HG03135 (cell line): ENCODE data around the gene IFIT1B.

Experiments
- ATAC-seq: cut with Tn5 transposase; IDR thresholded peaks from one replicate; pipeline ENCODE4 v1.9.1; 2021; ENCODE audit warnings: mild to moderate bottlenecking, moderate library complexity; ENCODE audit not compliant: unreplicated experiment

IFIT1B gene

DNA sequence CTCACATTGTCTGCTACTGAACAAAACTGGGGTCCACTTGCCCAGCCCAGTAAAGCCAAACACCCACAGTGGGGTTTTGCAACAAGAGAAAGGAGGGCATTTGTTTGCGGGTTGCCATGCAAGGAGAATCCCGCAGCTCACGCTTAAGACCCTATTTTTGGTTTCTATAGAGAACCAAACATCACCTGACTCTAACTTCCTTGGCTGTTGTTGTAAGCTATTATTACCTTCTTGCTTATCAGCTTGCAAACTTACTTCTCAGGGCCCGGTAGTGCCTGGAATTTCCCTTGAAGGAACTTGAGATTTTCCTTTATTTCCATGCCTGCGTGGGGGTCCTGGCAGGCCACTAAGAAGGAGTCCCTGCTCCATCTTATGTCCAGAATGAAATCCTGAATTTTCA is 29.4 kb upstream of the IFIT1B start:
- ATAC-seq = no peak

- ATAC-seq = no peak
Observed at GRCh38 chr10:89348975-89349374, 28.9 kb upstream of the IFIT1B start.

DNA sequence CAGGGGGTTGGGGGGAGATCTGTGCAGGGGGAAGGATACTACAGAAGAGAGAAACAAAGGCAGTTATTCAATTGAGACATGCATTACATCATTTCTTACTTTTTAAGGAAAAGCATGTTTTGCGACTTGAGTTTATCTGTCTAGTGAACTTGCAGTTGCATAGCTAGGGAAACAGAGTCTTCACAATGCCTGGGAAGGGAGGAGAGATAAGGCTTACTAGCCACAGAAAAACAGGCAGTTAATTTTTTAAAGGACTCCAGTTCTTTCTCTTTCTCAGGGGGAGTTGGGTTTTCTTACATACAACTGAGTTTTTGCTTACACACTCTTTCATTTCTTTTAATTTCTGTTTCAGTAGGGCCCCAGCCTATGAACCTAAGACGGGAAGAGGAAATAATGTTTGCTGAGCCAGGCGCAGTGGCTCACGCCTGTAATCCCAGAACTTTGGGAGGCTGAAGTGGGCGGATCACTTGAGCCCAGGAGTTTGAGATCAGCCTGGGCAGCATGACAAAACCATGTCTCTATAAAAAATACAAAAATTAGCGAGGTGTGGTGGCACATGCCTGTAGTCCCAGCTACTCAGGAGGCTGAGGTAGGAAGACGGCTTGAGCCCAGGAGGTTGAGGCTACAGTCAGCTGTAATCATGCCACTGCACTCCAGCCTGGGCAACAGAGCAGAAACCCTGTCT is 27.1 kb upstream of the IFIT1B start:
- peak; percentile 31 for ATAC-seq

GRCh38 chr10:89351412-89351779 is 26.5 kb upstream of the IFIT1B start:
- peak; percentile 79 for ATAC-seq

DNA sequence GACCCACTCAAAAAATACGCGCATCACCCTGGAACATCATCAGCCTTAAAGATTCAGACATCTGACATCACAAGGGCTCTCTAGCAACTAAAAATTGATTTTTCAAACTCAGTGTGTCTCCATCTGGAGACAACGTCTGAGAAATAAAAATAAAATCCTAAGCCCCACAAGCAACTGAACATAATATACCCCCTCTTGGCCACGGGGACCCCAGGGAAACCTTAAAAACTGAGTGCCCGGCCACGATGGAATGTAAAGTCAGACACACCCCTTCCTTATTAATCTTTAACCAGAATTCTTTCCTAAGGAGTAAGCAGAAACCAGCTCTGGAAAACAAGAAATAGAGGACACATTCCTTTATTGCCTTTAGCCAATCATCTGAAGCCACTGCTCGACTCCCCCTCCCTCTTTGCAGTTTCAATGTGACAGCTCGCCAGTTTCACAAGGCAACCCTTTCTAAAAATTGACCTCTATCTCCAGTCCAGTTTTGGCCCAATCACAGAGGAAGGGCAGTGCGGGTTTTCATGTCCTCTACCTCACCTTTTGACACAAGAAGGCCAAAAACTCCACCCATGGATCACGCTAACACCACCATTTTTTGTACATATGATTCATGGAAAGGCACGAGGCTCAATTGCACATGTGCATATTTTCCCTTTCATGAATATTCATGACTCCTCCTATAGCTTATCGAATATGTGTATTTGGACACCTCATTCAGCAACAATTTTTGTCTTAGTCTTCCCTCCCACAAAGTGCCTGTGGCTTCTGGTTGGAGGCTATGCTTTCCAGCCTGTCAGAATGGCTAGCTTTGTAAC is 25.9 kb upstream of the IFIT1B start:
- ATAC-seq = peak; percentile 34

DNA sequence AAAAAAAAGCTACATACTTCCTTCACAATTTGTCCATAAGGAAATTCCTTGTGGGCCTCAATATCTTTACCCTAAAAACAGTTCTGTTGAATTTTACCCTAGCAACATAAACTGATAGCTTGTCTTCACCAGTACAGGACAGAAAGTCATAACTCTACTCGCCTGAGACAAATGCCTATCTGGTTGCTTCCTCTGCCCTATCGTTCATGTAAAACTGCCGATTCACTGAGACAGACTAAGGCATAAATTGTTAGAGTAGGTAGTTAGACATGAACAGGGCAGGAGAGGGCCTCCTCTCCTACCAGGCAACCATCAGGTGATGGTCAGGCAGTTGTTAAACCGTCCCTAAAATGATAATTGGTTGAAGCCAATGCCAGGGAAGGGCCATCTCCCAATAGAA is 25.1 kb upstream of the IFIT1B start:
- ATAC-seq = no peak

DNA sequence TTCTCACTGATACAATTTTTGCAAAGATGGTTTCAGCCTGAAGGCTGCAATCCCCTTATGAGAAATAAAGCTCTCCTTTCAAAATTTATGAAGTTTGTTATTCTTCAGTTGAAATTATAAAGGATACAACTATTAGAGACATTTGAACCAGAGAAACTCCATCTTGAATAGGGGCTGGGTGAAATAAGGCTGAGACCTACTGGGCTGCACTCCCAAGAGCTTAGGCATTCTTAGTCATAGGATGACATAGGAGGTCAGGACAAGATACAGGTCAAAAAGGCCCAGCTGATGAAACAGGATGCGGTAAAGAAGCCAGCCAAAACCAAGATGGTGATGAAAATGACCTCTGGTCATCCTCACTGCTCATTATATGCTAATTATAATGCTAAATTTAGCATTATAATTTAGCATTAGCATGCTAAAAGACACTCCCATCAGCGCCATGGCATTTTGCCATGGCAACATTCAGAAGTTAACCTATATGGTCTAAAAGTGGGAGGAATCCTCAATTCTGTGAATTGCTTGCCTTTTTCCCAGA is 22.4 kb upstream of the IFIT1B start:
- ATAC-seq = no peak

DNA sequence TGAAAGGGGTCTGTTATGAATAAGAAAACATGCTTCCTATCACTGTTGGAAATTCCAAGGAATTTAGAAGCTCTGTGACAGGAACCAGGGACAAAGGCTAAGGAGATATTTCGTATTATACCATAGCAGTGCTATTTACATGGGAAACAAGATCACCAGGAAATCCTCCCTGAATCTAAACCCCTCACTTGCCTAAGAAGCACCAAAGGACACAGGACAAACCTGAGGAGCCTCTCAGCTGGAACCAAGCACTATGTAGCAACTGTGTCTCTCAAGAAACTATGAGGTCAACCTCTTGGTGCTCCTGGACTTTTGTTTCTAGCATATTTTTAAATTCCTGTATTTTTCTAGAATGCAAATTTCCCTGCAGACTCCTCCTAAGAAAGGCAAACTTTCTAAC is 20.8 kb upstream of the IFIT1B start:
- no peak for ATAC-seq

- ATAC-seq = no peak
Observed at GRCh38 chr10:89357975-89358374, 19.9 kb upstream of the IFIT1B start.

- ATAC-seq = no peak
Observed at GRCh38 chr10:89360157-89360556, 17.7 kb upstream of the IFIT1B start.

- ATAC-seq = no peak
Observed at GRCh38 chr10:89362929-89363328, 14.9 kb upstream of the IFIT1B start.

DNA sequence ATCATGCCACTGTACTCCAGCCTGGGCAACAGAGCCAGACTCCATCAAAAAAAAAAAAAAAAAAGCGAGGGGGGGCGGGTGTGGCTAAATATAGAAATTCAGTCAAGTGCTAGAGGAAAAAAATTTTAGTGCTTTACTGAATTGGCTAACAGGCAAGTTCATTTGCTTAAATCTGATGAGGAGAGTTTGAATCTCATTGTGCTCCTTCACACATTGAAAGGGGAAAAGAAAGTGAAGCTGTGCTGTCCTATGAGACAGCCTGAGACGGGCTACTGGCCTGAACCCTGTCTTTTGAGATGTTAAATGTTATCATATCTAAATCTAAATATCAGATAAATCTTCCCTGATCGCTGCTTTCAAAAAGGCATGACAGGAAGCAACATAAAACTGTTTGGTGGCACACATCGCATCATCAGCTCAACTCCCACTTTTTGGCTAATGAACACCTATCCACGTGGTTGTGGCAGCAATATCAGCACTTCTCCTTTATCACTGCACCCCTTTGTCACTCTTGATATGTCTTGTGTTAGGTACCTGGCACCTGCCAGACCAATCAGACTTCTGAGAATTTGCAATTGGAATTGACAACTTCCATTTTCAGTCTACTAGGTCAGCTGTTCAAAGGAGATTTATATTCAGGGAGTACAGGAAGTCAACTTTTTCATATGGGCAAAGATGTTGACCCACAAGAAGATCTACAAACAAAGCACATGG is 14.0 kb upstream of the IFIT1B start:
- no peak for ATAC-seq

DNA sequence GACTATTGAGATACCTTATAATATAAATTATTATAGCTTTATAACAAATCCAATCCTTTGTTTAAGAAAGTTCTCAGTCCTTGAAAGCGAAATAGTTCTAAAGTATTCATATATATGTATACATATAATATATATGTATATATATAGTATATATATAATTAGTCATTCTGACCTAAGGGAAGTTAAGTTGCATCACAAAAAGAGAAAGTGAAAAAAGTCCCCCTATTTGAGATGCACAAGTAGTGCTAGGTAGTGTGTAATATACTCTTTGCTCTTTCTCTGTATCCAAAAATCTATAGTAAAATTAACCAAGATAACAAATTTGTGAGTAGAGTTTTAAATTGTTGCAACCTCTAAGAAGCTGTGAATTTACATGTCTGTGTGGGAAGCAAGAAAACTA is 13.3 kb upstream of the IFIT1B start:
- ATAC-seq = no peak

GRCh38 chr10:89367529-89367928 is 10.3 kb upstream of the IFIT1B start:
- ATAC-seq = peak; percentile 80

DNA sequence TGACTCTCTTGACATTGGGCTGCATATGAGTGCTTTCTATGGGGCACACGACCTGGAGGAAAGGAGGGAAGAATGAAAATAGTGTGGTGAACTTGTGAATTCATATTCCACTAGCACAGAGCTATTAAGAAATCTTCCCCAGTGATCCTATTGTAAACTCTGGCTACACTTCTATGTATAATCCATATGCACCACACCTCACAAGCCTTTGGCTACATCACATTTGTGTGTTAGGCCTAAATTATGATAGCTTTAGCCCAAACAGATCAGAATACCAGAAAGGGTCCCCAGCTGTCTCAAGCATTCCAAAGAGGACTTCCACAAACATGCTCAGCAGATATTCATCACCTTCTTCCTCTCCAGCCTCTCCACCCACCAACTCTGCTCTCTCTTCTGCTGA is 9.7 kb upstream of the IFIT1B start:
- no peak for ATAC-seq

GRCh38 chr10:89369156-89370105 is 8.4 kb upstream of the IFIT1B start:
- no peak for ATAC-seq

GRCh38 chr10:89371079-89371478 is 6.8 kb upstream of the IFIT1B start:
- no peak for ATAC-seq

- no peak for ATAC-seq
Observed at GRCh38 chr10:89371987-89372386, 5.9 kb upstream of the IFIT1B start.

DNA sequence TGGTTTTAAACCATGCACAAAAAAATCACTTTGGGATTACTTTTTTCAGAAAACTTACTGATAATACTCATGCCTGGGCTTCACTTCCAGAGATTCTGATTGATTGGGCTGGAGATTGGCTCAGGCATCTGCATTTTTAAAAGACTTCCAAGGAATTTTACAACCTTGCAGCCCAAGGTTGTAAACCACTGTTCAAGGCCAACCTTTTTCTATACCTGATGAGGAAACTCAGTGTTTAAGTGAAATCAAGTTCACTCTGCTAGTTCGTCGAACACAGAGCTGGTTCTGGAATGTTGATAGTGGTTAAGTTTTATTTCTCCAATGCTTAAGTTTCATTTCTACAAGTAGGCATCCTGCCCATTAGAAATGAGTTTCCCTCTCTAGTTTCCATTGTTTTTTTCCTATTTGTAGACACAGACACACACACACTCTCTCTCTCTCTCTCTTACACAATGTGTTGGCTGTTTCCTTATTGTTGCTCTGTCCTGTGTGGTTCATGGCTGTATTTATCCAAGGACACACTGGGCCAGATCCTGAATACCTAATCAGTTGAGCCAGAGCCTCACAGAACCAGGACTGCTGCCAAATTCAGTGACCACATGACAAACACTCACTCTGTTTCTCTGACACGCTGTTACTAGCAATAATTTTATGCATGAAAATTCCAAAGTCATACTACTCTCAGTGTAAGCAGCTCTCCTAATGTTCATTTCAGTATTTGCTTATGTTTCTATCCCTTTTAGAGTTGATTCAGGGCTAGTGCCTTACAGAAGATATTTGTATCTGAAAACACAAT is 3.7 kb upstream of the IFIT1B start:
- no peak for ATAC-seq

DNA sequence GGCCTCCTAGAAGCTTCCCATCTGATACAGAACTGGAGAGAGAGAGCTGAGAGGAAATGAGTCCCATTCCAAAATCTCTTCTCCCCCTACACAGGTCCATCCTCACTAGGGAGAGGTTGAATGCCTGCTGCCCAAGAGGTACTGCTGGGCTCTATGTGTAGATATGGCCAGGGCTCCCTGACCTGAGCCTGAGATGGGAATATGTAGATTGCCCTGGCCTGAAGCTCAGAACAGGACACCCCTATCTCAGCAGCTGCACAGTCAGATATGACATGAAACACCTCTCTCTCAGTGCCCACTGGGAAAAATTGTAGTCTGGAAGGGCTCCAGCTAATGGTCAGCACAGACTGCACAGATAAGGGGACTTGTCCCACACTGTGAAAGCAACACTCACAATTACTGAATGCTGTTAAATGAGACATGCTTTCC is 3.1 kb upstream of the IFIT1B start:
- no peak for ATAC-seq
